WTC11 (cell line): ENCODE data around the gene CDKN3. TPM values are rescaled to one million over a fixed set of nuclear protein-coding genes. Genes with fewer than 3 reads are reported as not detected.

Source experiments
- ATAC-seq: fragments of 200-7000 bp; cut with Tn5 transposase; 2 replicates; pipeline ENCODE4 v1.10.0; 2021; ENCODE audit warnings: mild to moderate bottlenecking, moderate library complexity
- CTCF ChIA-PET: fragments of 300-600 bp; sonication (Branson Sonifier 250); formaldehyde crosslinking; loops from one replicate; lab custom pipeline; 2021; ENCODE audit warnings: antibody characterized with exemption; lab: Charles Lee
- POLR2A ChIA-PET: fragments of 350-600 bp; sonication (Branson Sonifier 250); formaldehyde crosslinking; loops from one replicate; lab custom pipeline; 2021; ENCODE audit warnings: antibody characterized with exemption; lab: Charles Lee
- DNase-seq: peaks from one replicate; pipeline ENCODE4 v3.0.0; 2021; ENCODE audit warnings: low spot score
- H3K27ac Mint-ChIP-seq: 2 replicates; pipeline ENCODE4 v1.8.0; 2021; ENCODE audit warnings: mixed read lengths
- H3K27me3 Mint-ChIP-seq: 2 replicates; pipeline ENCODE4 v1.8.0; 2021; ENCODE audit warnings: low read depth, mild to moderate bottlenecking, moderate library complexity, mixed read lengths
- H3K36me3 Mint-ChIP-seq: 2 replicates; pipeline ENCODE4 v1.8.0; 2021; ENCODE audit warnings: mixed read lengths
- H3K4me1 Mint-ChIP-seq: 2 replicates; pipeline ENCODE4 v1.8.0; 2022; ENCODE audit warnings: mixed read lengths
- H3K4me3 Mint-ChIP-seq: 2 replicates; pipeline ENCODE4 v1.8.0; 2021; ENCODE audit warnings: mild to moderate bottlenecking, moderate library complexity, mixed read lengths
- H3K9me3 Mint-ChIP-seq: 2 replicates; pipeline ENCODE4 v1.8.0; 2021; ENCODE audit warnings: mixed read lengths
- ELF4 ChIP-seq: sonication (generic); formaldehyde crosslinking; IDR thresholded peaks from 2 replicates; pipeline ENCODE4 v1.8.1; 2022; ENCODE audit warnings: low read depth, mild to moderate bottlenecking, moderate library complexity, missing genetic modification reagents
- GTF2I ChIP-seq: fragments of 250-450 bp; sonication (Bioruptor Pico); conservative IDR thresholded peaks from 2 replicates; pipeline ENCODE4 v1.4.0; 2021; ENCODE audit warnings: mild to moderate bottlenecking
- NFATC4 ChIP-seq: fragments of 250-450 bp; sonication (Bioruptor Pico); IDR thresholded peaks from 2 replicates; pipeline ENCODE4 v1.9.0; 2021; ENCODE audit warnings: mild to moderate bottlenecking
- NFYB ChIP-seq: sonication (generic); formaldehyde crosslinking; conservative IDR thresholded peaks from 2 replicates; pipeline ENCODE4 v1.8.0; 2022; ENCODE audit warnings: low read depth, missing genetic modification reagents
- NR3C1 ChIP-seq: sonication (generic); formaldehyde crosslinking; conservative IDR thresholded peaks from 2 replicates; pipeline ENCODE4 v1.8.1; 2023; ENCODE audit warnings: low read depth, mild to moderate bottlenecking, missing genetic modification reagents
- OVOL2 ChIP-seq: fragments of 250-450 bp; sonication (Bioruptor Pico); IDR thresholded peaks from 2 replicates; pipeline ENCODE4 v1.9.0; 2021; ENCODE audit warnings: mild to moderate bottlenecking, borderline replicate concordance
- PRRX2 ChIP-seq: fragments of 250-450 bp; sonication (Bioruptor Pico); IDR thresholded peaks from 2 replicates; pipeline ENCODE4 v1.8.0; 2021; ENCODE audit warnings: mild to moderate bottlenecking
- RORB ChIP-seq: fragments of 250-450 bp; sonication (Bioruptor Pico); IDR thresholded peaks from 2 replicates; pipeline ENCODE4 v1.9.0; 2021; ENCODE audit warnings: mild to moderate bottlenecking
- ZNF138 ChIP-seq: sonication (generic); formaldehyde crosslinking; conservative IDR thresholded peaks from 2 replicates; pipeline ENCODE4 v1.8.1; 2022; ENCODE audit warnings: mild to moderate bottlenecking, moderate library complexity, missing genetic modification reagents
- ZNF317 ChIP-seq: sonication (generic); formaldehyde crosslinking; IDR thresholded peaks from 2 replicates; pipeline ENCODE4 v1.8.1; 2023; ENCODE audit warnings: low read depth, mild to moderate bottlenecking, moderate library complexity, missing genetic modification reagents, borderline replicate concordance
- ZNF416 ChIP-seq: fragments of 250-450 bp; sonication (Bioruptor Pico); IDR thresholded peaks from 2 replicates; pipeline ENCODE4 v1.9.0; 2021; ENCODE audit warnings: mild to moderate bottlenecking, inconsistent platforms
- total RNA-seq: library from RNA; stranded (reverse); gene quantifications from 3 replicates; pipeline ENCODE4 v1.2.3, GENCODE V29; 2021
- TF ChIP-seq, protein P1 (sequence below): sonication (generic); formaldehyde crosslinking; IDR thresholded peaks from 2 replicates; pipeline ENCODE4 v1.8.0; 2022; ENCODE audit warnings: missing genetic modification reagents
- TF ChIP-seq, protein P2 (sequence below): sonication (generic); formaldehyde crosslinking; IDR thresholded peaks from 2 replicates; pipeline ENCODE4 v1.8.0; 2022; ENCODE audit warnings: mild to moderate bottlenecking, missing genetic modification reagents
- TF ChIP-seq, protein P3 (sequence below): sonication (generic); formaldehyde crosslinking; conservative IDR thresholded peaks from 2 replicates; pipeline ENCODE4 v1.8.1; 2023; ENCODE audit warnings: mild to moderate bottlenecking, low read depth, missing genetic modification reagents, moderate library complexity
- TF ChIP-seq, protein P4 (sequence below): fragments of 200-600 bp; IDR thresholded peaks from 2 replicates; pipeline ENCODE4 v1.8.0; 2022; ENCODE audit warnings: antibody characterized with exemption

CDKN3 gene
- total RNA-seq, 1 experiment from 2014 or later: 55.4 TPM

DNA sequence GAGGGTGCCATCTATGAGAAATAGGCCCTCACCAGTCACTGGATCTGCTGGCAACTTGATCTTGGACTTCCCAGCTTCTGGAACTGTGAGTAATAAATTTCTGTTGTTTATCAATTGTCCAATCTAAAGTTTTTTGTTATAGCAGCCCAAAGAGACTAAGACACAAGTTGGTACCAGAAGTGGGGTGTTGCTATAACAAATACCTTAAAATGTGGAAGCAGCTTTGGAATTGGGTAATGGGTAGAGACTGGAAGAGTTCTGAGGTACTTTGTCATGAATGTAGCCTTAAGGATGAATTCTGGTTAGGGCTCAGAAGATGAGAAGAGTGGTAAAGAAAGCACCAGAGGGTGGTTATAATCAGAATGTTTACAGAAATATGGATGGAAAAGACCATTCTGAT is 70.5 kb downstream of the CDKN3 start:
- no peak overlapping the region for H3K27ac Mint-ChIP-seq
- no peak overlapping the region for H3K4me3 Mint-ChIP-seq
- ChIA-PET CTCF (no interaction called here), POLR2A (no interaction called here)
- TF ChIP-seq, protein P1, sequence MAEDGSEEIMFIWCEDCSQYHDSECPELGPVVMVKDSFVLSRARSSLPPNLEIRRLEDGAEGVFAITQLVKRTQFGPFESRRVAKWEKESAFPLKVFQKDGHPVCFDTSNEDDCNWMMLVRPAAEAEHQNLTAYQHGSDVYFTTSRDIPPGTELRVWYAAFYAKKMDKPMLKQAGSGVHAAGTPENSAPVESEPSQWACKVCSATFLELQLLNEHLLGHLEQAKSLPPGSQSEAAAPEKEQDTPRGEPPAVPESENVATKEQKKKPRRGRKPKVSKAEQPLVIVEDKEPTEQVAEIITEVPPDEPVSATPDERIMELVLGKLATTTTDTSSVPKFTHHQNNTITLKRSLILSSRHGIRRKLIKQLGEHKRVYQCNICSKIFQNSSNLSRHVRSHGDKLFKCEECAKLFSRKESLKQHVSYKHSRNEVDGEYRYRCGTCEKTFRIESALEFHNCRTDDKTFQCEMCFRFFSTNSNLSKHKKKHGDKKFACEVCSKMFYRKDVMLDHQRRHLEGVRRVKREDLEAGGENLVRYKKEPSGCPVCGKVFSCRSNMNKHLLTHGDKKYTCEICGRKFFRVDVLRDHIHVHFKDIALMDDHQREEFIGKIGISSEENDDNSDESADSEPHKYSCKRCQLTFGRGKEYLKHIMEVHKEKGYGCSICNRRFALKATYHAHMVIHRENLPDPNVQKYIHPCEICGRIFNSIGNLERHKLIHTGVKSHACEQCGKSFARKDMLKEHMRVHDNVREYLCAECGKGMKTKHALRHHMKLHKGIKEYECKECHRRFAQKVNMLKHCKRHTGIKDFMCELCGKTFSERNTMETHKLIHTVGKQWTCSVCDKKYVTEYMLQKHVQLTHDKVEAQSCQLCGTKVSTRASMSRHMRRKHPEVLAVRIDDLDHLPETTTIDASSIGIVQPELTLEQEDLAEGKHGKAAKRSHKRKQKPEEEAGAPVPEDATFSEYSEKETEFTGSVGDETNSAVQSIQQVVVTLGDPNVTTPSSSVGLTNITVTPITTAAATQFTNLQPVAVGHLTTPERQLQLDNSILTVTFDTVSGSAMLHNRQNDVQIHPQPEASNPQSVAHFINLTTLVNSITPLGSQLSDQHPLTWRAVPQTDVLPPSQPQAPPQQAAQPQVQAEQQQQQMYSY (CRISPR knock-in tag): no peak
- TF ChIP-seq NFATC4: no peak
- TF ChIP-seq OVOL2 (CRISPR knock-in tag): no peak
- no peak for TF ChIP-seq PRRX2
- TF ChIP-seq NR3C1 (CRISPR knock-in tag): no peak
- TF ChIP-seq, protein P2, sequence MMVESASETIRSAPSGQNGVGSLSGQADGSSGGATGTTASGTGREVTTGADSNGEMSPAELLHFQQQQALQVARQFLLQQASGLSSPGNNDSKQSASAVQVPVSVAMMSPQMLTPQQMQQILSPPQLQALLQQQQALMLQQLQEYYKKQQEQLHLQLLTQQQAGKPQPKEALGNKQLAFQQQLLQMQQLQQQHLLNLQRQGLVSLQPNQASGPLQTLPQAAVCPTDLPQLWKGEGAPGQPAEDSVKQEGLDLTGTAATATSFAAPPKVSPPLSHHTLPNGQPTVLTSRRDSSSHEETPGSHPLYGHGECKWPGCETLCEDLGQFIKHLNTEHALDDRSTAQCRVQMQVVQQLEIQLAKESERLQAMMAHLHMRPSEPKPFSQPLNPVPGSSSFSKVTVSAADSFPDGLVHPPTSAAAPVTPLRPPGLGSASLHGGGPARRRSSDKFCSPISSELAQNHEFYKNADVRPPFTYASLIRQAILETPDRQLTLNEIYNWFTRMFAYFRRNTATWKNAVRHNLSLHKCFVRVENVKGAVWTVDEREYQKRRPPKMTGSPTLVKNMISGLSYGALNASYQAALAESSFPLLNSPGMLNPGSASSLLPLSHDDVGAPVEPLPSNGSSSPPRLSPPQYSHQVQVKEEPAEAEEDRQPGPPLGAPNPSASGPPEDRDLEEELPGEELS (CRISPR knock-in tag): no peak
- no peak for TF ChIP-seq ELF4
- no peak for TF ChIP-seq ZNF416 (CRISPR knock-in tag)
- no peak for TF ChIP-seq ZNF138
- no peak for TF ChIP-seq RORB (CRISPR knock-in tag)
- no peak for TF ChIP-seq GTF2I
- TF ChIP-seq, protein P3, sequence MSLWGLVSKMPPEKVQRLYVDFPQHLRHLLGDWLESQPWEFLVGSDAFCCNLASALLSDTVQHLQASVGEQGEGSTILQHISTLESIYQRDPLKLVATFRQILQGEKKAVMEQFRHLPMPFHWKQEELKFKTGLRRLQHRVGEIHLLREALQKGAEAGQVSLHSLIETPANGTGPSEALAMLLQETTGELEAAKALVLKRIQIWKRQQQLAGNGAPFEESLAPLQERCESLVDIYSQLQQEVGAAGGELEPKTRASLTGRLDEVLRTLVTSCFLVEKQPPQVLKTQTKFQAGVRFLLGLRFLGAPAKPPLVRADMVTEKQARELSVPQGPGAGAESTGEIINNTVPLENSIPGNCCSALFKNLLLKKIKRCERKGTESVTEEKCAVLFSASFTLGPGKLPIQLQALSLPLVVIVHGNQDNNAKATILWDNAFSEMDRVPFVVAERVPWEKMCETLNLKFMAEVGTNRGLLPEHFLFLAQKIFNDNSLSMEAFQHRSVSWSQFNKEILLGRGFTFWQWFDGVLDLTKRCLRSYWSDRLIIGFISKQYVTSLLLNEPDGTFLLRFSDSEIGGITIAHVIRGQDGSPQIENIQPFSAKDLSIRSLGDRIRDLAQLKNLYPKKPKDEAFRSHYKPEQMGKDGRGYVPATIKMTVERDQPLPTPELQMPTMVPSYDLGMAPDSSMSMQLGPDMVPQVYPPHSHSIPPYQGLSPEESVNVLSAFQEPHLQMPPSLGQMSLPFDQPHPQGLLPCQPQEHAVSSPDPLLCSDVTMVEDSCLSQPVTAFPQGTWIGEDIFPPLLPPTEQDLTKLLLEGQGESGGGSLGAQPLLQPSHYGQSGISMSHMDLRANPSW: no peak
- TF ChIP-seq, protein P4, sequence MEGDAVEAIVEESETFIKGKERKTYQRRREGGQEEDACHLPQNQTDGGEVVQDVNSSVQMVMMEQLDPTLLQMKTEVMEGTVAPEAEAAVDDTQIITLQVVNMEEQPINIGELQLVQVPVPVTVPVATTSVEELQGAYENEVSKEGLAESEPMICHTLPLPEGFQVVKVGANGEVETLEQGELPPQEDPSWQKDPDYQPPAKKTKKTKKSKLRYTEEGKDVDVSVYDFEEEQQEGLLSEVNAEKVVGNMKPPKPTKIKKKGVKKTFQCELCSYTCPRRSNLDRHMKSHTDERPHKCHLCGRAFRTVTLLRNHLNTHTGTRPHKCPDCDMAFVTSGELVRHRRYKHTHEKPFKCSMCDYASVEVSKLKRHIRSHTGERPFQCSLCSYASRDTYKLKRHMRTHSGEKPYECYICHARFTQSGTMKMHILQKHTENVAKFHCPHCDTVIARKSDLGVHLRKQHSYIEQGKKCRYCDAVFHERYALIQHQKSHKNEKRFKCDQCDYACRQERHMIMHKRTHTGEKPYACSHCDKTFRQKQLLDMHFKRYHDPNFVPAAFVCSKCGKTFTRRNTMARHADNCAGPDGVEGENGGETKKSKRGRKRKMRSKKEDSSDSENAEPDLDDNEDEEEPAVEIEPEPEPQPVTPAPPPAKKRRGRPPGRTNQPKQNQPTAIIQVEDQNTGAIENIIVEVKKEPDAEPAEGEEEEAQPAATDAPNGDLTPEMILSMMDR: no peak
- no peak for TF ChIP-seq ZNF317 (CRISPR knock-in tag)
- TF ChIP-seq NFYB (CRISPR knock-in tag): no peak
- peaks cover 6% of the 10 kb centered on the region for H3K27me3 Mint-ChIP-seq
- H3K9me3 Mint-ChIP-seq: peaks cover 18% of the 10 kb centered on the region
- ATAC-seq (no peak), DNase-seq (no peak)
- H3K4me1 Mint-ChIP-seq: peaks cover 7% of the 10 kb centered on the region; the same call in 1 of the 2 replicates
- H3K36me3 Mint-ChIP-seq: peaks cover 17% of the 10 kb centered on the region

Other genes starting within 250 kb of the CDKN3 start
- 80.7 to 93.9 TPM (median 90.8 TPM) in 3 replicates for gene CNIH1, start 44.4 kb downstream of the CDKN3 start, total RNA-seq
- 56.4 to 63.7 TPM (median 58.0 TPM) in 3 replicates for gene GMFB, start 92.0 kb downstream of the CDKN3 start, total RNA-seq
- 13.0 to 17.5 TPM (median 15.1 TPM) in 3 replicates for gene CGRRF1, start 112.9 kb downstream of the CDKN3 start, total RNA-seq
- 5.2 to 6.0 TPM (median 5.3 TPM) in 3 replicates for gene SAMD4A, start 170.1 kb downstream of the CDKN3 start, total RNA-seq